A549 (cell line): ENCODE data around the gene ANKFN1. TPM values are rescaled to one million over a fixed set of nuclear protein-coding genes. Genes with fewer than 3 reads are reported as not detected.

ENCODE experiments used
- ATAC-seq, 2 experiments: fragments of 200-7000 bp in 1 of 2; fragments of >200 bp in 1 of 2; cut with Nextera tagmentation in 1 of 2; cut with Tn5 transposase in 1 of 2; 3 replicates each; pipeline versions ENCODE4 v1.8.0 to v1.9.1; 2018 to 2020; ENCODE audit warnings: mild to moderate bottlenecking in 1 of 2, moderate library complexity in 1 of 2
- CTCF ChIA-PET: fragments of 300-600 bp; sonication (Branson Sonifier 250); formaldehyde crosslinking; extraction: SDS; loops from one replicate; lab custom pipeline; 2021; ENCODE audit warnings: antibody characterized with exemption, inconsistent platforms; lab: Yijun Ruan, JAX
- POLR2A ChIA-PET: fragments of 350-600 bp; formaldehyde crosslinking; extraction: SDS; loops from one replicate; lab custom pipeline; 2021; ENCODE audit warnings: antibody characterized with exemption, inconsistent platforms; lab: Yijun Ruan, JAX
- DNase-seq, 2 experiments: peaks; one replicate each; pipeline versions ENCODE4 v3.0.0 to v3.0.0-alpha.2; 2011 to 2016; ENCODE audit warnings: low read depth in 1 of 2, low spot score in 1 of 2
- FAIRE-seq: peaks from 2 replicates; lab custom pipeline; 2011; peaks lifted over from hg19 to GRCh38; lab: Jason Lieb, UNC
- H3K27ac ChIP-seq, 2 experiments: fragments of >200 bp; sonication (Bioruptor Twin); formaldehyde crosslinking; 3 replicates each; pipeline ENCODE4 v1.5.1; 2016 to 2017
- H3K4me1 ChIP-seq: fragments of >200 bp; sonication (Bioruptor Twin); formaldehyde crosslinking; 3 replicates; pipeline ENCODE4 v1.6.1; 2016
- H3K4me2 ChIP-seq: fragments of >200 bp; sonication (Bioruptor Twin); formaldehyde crosslinking; 3 replicates; pipeline ENCODE4 v1.6.1; 2016
- H3K4me3 ChIP-seq: fragments of >200 bp; sonication (Bioruptor Twin); formaldehyde crosslinking; 3 replicates; pipeline ENCODE4 v1.5.1; 2016
- H3K9me3 ChIP-seq: fragments of >200 bp; sonication (Bioruptor Twin); formaldehyde crosslinking; 3 replicates; pipeline ENCODE4 v1.6.1; 2016
- ATOH8 ChIP-seq: fragments of 250-450 bp; sonication (Bioruptor Pico); IDR thresholded peaks from 2 replicates; pipeline ENCODE4 v1.5.0; 2020; ENCODE audit warnings: low read depth, mild to moderate bottlenecking, moderate library complexity
- BCL3 ChIP-seq: fragments of >200 bp; sonication (Bioruptor Twin); formaldehyde crosslinking; IDR thresholded peaks from 3 replicates; pipeline ENCODE4 v1.6.1; 2016
- CEBPB ChIP-seq, 2 experiments: fragments of >200 bp in 1 of 2; sonication (Bioruptor Twin) in 1 of 2; formaldehyde crosslinking in 1 of 2; IDR thresholded peaks; 2 replicates each; pipeline ENCODE4 v1.6.1; 2012 to 2016
- CHD2 ChIP-seq: fragments of 150-350 bp; IDR thresholded peaks from 2 replicates; pipeline ENCODE4 v1.6.1; 2014; ENCODE audit warnings: low read length; ENCODE audit not compliant: partially characterized antibody
- CTCF ChIP-seq: fragments of >200 bp; sonication (Bioruptor Twin); formaldehyde crosslinking; IDR thresholded peaks from 3 replicates; pipeline ENCODE4 v1.5.1; 2016
- EHMT2 ChIP-seq: fragments of 200-600 bp; sonication (generic); IDR thresholded peaks from 2 replicates; pipeline ENCODE4 v1.6.1; 2016; ENCODE audit warnings: antibody characterized with exemption, low read depth, mild to moderate bottlenecking, moderate library complexity
- EP300 ChIP-seq, 2 experiments: fragments of >200 bp; sonication (Bioruptor Twin); formaldehyde crosslinking; IDR thresholded peaks; 2 replicates in 1 of 2; 3 replicates in 1 of 2; pipeline ENCODE4 v1.6.1; 2016 to 2017
- FOSL2 ChIP-seq, 2 experiments: fragments of 450-650 bp in 1 of 2; fragments of >200 bp in 1 of 2; sonication (Bioruptor Twin) in 1 of 2; formaldehyde crosslinking; IDR thresholded peaks; 2 replicates each; pipeline versions ENCODE4 v1.5.0 to v1.6.1; 2016 to 2020; ENCODE audit warnings: mild to moderate bottlenecking in 1 of 2, moderate library complexity in 1 of 2
- GATA3 ChIP-seq: IDR thresholded peaks from 2 replicates; pipeline ENCODE4 v1.6.1; 2012; ENCODE audit warnings: borderline replicate concordance
- HES2 ChIP-seq: fragments of >200 bp; sonication (Bioruptor Twin); formaldehyde crosslinking; IDR thresholded peaks from 2 replicates; pipeline ENCODE4 v1.6.1; 2016
- HOXA7 ChIP-seq: fragments of 250-450 bp; sonication (Bioruptor Pico); IDR thresholded peaks from 2 replicates; pipeline ENCODE4 v1.5.0; 2020; ENCODE audit warnings: mild to moderate bottlenecking, moderate library complexity
- HOXB13 ChIP-seq: fragments of 250-450 bp; sonication (Bioruptor Pico); IDR thresholded peaks from 2 replicates; pipeline ENCODE4 v1.5.0; 2020; ENCODE audit warnings: low read depth, mild to moderate bottlenecking, moderate library complexity
- HOXB5 ChIP-seq: fragments of 250-450 bp; sonication (Bioruptor Pico); IDR thresholded peaks from 2 replicates; pipeline ENCODE4 v1.5.0; 2020; ENCODE audit warnings: mild to moderate bottlenecking, moderate library complexity
- KDM5A ChIP-seq: fragments of 200-600 bp; sonication (generic); IDR thresholded peaks from 2 replicates; pipeline ENCODE4 v1.6.1; 2016; ENCODE audit warnings: antibody characterized with exemption, mild to moderate bottlenecking
- MAX ChIP-seq: IDR thresholded peaks from 2 replicates; pipeline ENCODE4 v1.6.1; 2012
- MAZ ChIP-seq: fragments of 150-350 bp; IDR thresholded peaks from 2 replicates; pipeline ENCODE4 v1.6.1; 2014; ENCODE audit warnings: antibody characterized with exemption, low read depth, low read length, borderline replicate concordance
- NFE2L2 ChIP-seq: fragments of 150-350 bp; conservative IDR thresholded peaks from 2 replicates; pipeline ENCODE4 v1.6.1; 2014; ENCODE audit warnings: low read length
- NPAS2 ChIP-seq: fragments of 250-450 bp; sonication (Bioruptor Pico); IDR thresholded peaks from 2 replicates; pipeline ENCODE4 v1.8.0; 2022; ENCODE audit warnings: mild to moderate bottlenecking, moderate library complexity, borderline replicate concordance
- PHF8 ChIP-seq: fragments of 200-600 bp; sonication (generic); IDR thresholded peaks from 2 replicates; pipeline ENCODE4 v1.6.1; 2016; ENCODE audit warnings: low read depth, mild to moderate bottlenecking, antibody characterized with exemption, moderate library complexity, borderline replicate concordance
- RAD21 ChIP-seq, 2 experiments: fragments of >200 bp in 1 of 2; sonication (Bioruptor Twin) in 1 of 2; formaldehyde crosslinking in 1 of 2; IDR thresholded peaks in 1 of 2; conservative IDR thresholded peaks in 1 of 2; 2 replicates in 1 of 2; 3 replicates in 1 of 2; pipeline ENCODE4 v1.6.1; 2012 to 2018; ENCODE audit warnings: inconsistent platforms in 1 of 2
- RARB ChIP-seq: fragments of 250-450 bp; sonication (Bioruptor Pico); IDR thresholded peaks from 2 replicates; pipeline ENCODE4 v1.8.0; 2021; ENCODE audit warnings: mild to moderate bottlenecking, moderate library complexity
- RNF2 ChIP-seq: fragments of 200-600 bp; sonication (generic); IDR thresholded peaks from 2 replicates; pipeline ENCODE4 v1.6.1; 2016; ENCODE audit warnings: low read depth, mild to moderate bottlenecking, antibody characterized with exemption, moderate library complexity, borderline replicate concordance
- TFCP2L1 ChIP-seq: fragments of 250-450 bp; sonication (Bioruptor Pico); IDR thresholded peaks from 2 replicates; pipeline ENCODE4 v1.5.0; 2021; ENCODE audit warnings: mild to moderate bottlenecking
- TP53 ChIP-seq: fragments of 250-450 bp; sonication (Bioruptor Pico); IDR thresholded peaks from 2 replicates; pipeline ENCODE4 v1.5.0; 2021; ENCODE audit warnings: mild to moderate bottlenecking, moderate library complexity
- ZC3H11A ChIP-seq: fragments of 450-650 bp; IDR thresholded peaks from 2 replicates; pipeline ENCODE4 v1.6.1; 2014; ENCODE audit warnings: antibody characterized with exemption, mild to moderate bottlenecking
- WGBS: methylation state at CpG from one replicate; pipeline ENCODE4 v1.1.6; 2017; ENCODE audit errors: missing lambda C conversion rate; 5-methylcytosine and 5-hydroxymethylcytosine counted together
- polyA plus RNA-seq, 4 experiments: library from polyadenylated mRNA; depleted of rRNA in 3 of 4; stranded (reverse); fragments of >200 nt; fragmentation: RNase III in 1 of 4; extraction: RNeasy Plus Mini Kit Qiagen cat#74134 plus additional on column Dnase treatment in 1 of 4; gene quantifications; 2 replicates in 3 of 4; 3 replicates in 1 of 4; pipeline ENCODE4 v1.2.3, GENCODE V29; 2011 to 2017

The ANKFN1 gene
- polyA plus RNA-seq, 2 of the 4 experiments (the other 2 are of a cell fraction) = 0.37 TPM; not detected in 1

GRCh38 chr17:56130631-56131030 lies 22.6 kb upstream of the ANKFN1 start:
- FAIRE-seq = no peak
- Histone ChIP-seq H3K4me1 (no peaks in the 10 kb centered on the region), H3K9me3 (no peaks in the 10 kb centered on the region), H3K4me2 (no peak overlapping the region), H3K27ac (no peak overlapping the region), H3K4me3 (no peak overlapping the region)
- DNase-seq = no peak
- ATAC-seq = no peak
- TF ChIP-seq NFE2L2 (no peak), ATOH8 (CRISPR knock-in tag) (no peak), RARB (no peak), CHD2 (no peak)
- ChIA-PET POLR2A (no interaction called here), CTCF (interaction anchor here (0.6 kb wide), 1 partner anchor 360 kb away, joined by 5 read pairs; no protein-coding TSS in a partner anchor)
- WGBS = 12% methylated on average over 1 of the region's 1 CpG

GRCh38 chr17:56131431-56131830 lies 21.8 kb upstream of the ANKFN1 start:
- FAIRE-seq = no peak

GRCh38 chr17:56136301-56136700 lies 17.0 kb upstream of the ANKFN1 start:
- WGBS = 8% methylated on average over 1 of the region's 1 CpG
- POLR2A ChIA-PET = no interaction called here

More at GRCh38 chr17:56131431-56131830, 21.8 kb upstream of the ANKFN1 start:
- no peak for ATAC-seq
- Histone ChIP-seq H3K4me2 (no peak overlapping the region), H3K9me3 (no peaks in the 10 kb centered on the region)
- ChIA-PET CTCF (no interaction called here), POLR2A (no interaction called here)
- DNase-seq = no peak
- TF ChIP-seq EHMT2 (no peak), TP53 (CRISPR knock-in tag) (no peak), MAX (no peak), EP300 (IDR thresholded peaks at IDR 0.05) (no peak), NPAS2 (no peak), HOXB5 (no peak), HOXA7 (CRISPR knock-in tag) (no peak), MAZ (no peak), ZC3H11A (no peak), RAD21 (conservative IDR thresholded peaks at IDR 0.05 in 1 of 2, IDR thresholded peaks at IDR 0.05 in 1 of 2) (no peak)
- TF ChIP-seq, all 56 proteins: peak for 0
- Histone ChIP-seq H3K4me1 (no peaks in the 10 kb centered on the region), H3K4me3 (no peak overlapping the region), H3K27ac (no peak overlapping the region)
- WGBS = 23% methylated on average over 3 of the region's 3 CpGs

More at GRCh38 chr17:56136301-56136700, 17.0 kb upstream of the ANKFN1 start:
- TF ChIP-seq EP300 (IDR thresholded peaks at IDR 0.05) (no peak), CTCF (no peak), BCL3 (no peak), TFCP2L1 (no peak), RNF2 (no peak), FOSL2 (IDR thresholded peaks at IDR 0.05) (no peak), FOSL2 (CRISPR knock-in tag; IDR thresholded peaks at IDR 0.05) (no peak), PHF8 (no peak), KDM5A (no peak), ZC3H11A (no peak), MAZ (no peak), HOXB13 (CRISPR knock-in tag) (no peak), CEBPB (IDR thresholded peaks at IDR 0.05) (no peak), GATA3 (no peak), RAD21 (conservative IDR thresholded peaks at IDR 0.05 in 1 of 2, IDR thresholded peaks at IDR 0.05 in 1 of 2) (no peak), HES2 (no peak), HOXB5 (no peak)
- TF ChIP-seq, all 56 proteins: peak for 0
- H3K4me1 ChIP-seq = no peaks in the 10 kb centered on the region
- FAIRE-seq (no peak), ATAC-seq (no peak), DNase-seq (no peak)
- no peak overlapping the region for H3K27ac ChIP-seq
- no peaks in the 10 kb centered on the region for H3K9me3 ChIP-seq
- no peak overlapping the region for H3K4me2 ChIP-seq
- CTCF ChIA-PET = no interaction called here
- no peak overlapping the region for H3K4me3 ChIP-seq
